ENCODE results near the gene KIF23. TPM values are rescaled to one million over a fixed set of nuclear protein-coding genes. Genes with fewer than 3 reads are reported as not detected.

The KIF23 gene
- total RNA-seq, 4 donors from 2014 or later: 0.47 to 0.81 TPM; not detected in 2

- no peak for TF ChIP-seq POLR2A (IDR thresholded peaks at IDR 0.05)
- TF ChIP-seq, protein P1, sequence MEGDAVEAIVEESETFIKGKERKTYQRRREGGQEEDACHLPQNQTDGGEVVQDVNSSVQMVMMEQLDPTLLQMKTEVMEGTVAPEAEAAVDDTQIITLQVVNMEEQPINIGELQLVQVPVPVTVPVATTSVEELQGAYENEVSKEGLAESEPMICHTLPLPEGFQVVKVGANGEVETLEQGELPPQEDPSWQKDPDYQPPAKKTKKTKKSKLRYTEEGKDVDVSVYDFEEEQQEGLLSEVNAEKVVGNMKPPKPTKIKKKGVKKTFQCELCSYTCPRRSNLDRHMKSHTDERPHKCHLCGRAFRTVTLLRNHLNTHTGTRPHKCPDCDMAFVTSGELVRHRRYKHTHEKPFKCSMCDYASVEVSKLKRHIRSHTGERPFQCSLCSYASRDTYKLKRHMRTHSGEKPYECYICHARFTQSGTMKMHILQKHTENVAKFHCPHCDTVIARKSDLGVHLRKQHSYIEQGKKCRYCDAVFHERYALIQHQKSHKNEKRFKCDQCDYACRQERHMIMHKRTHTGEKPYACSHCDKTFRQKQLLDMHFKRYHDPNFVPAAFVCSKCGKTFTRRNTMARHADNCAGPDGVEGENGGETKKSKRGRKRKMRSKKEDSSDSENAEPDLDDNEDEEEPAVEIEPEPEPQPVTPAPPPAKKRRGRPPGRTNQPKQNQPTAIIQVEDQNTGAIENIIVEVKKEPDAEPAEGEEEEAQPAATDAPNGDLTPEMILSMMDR (IDR thresholded peaks at IDR 0.05 in 4 of 5, conservative IDR thresholded peaks at IDR 0.05 in 1 of 5): no peak
- Histone ChIP-seq H3K9me3 (no peaks in the 10 kb centered on the region), H3K4me1 (peaks cover 35 to 37% of the 10 kb centered on the region in 2 donors), H3K27ac (peak overlapping the region; percentile 96 to 99 (median 97)), H3K4me3 (peak overlapping the region; percentile 73 to 97 (median 88)), H3K27me3 (no peaks in the 10 kb centered on the region), H3K36me3 (peaks cover 0 to 34% of the 10 kb centered on the region in 2 donors)
- no peak for DNase-seq
- intact Hi-C loops (cut with DNase I; ENCODE audit: low total_unique reads): loop anchor here (1.0 to 10.0 kb wide), 5 partner anchors 10 to 1177 kb away; partner anchors contain the start of genes FEM1B and GLCE
- in situ Hi-C loops (cut with MboI; ENCODE audit: low sequenced_read_pairs in 4 of 4): no loop called here
- ATAC-seq: peak; percentile 33 to 43
Observed at GRCh38 chr15:69451951-69452691, 38.0 kb downstream of the KIF23 start.

GRCh38 chr15:69452692-69453521, 38.8 kb downstream of the KIF23 start, which contains the start of gene RPLP1:
RPLP1 (plus strand) TSS chr15:69452818; CDS start chr15:69452949, 131 bp downstream.
- TF ChIP-seq, protein P1 (IDR thresholded peaks at IDR 0.05 in 4 of 5, conservative IDR thresholded peaks at IDR 0.05 in 1 of 5): peak in 1 of 5 experiments; percentile 12
- TF ChIP-seq POLR2A (IDR thresholded peaks at IDR 0.05): peak; percentile 97 to 99
- H3K4me1 ChIP-seq: peaks cover 41 to 43% of the 10 kb centered on the region in 2 donors
- in situ Hi-C loops (cut with MboI; ENCODE audit: low sequenced_read_pairs in 4 of 4) (no loop called here), intact Hi-C loops (cut with DNase I; ENCODE audit: low total_unique reads) (loop anchor here (1.0 to 10.0 kb wide), 5 partner anchors 9 to 1178 kb away; partner anchors contain the start of genes FEM1B and GLCE)
- peak; percentile 80 to 84 for ATAC-seq
- no peaks in the 10 kb centered on the region for H3K27me3 ChIP-seq
- H3K36me3 ChIP-seq: peaks cover 0 to 36% of the 10 kb centered on the region in 2 donors
- peak; percentile 95 to 97 for DNase-seq
- H3K27ac ChIP-seq: peak within 1 kb of the TSS; percentile 96 to 99 (median 97)
- no peaks in the 10 kb centered on the region for H3K9me3 ChIP-seq
- H3K4me3 ChIP-seq: peak within 1 kb of the TSS; percentile 73 to 97 (median 88)

GRCh38 chr15:69454953-69455352, 40.8 kb downstream of the KIF23 start:
- TF ChIP-seq, protein P1 (IDR thresholded peaks at IDR 0.05 in 4 of 5, conservative IDR thresholded peaks at IDR 0.05 in 1 of 5): no peak
- TF ChIP-seq POLR2A (IDR thresholded peaks at IDR 0.05): no peak
- H3K27me3 ChIP-seq: no peaks in the 10 kb centered on the region
- H3K4me3 ChIP-seq: peak overlapping the region; percentile 73 to 97 (median 88)
- intact Hi-C loops (cut with DNase I; ENCODE audit: low total_unique reads) (loop anchor here (5.0 to 10.0 kb wide), 4 partner anchors 337 to 1180 kb away; partner anchors contain the start of gene FEM1B), in situ Hi-C loops (cut with MboI; ENCODE audit: low sequenced_read_pairs in 4 of 4) (no loop called here)
- H3K4me1 ChIP-seq: peaks cover 43 to 45% of the 10 kb centered on the region in 2 donors
- H3K27ac ChIP-seq: peak overlapping the region; percentile 96 to 99 (median 97)
- H3K36me3 ChIP-seq: peaks cover 0 to 36% of the 10 kb centered on the region in 2 donors
- ATAC-seq (no peak), DNase-seq (no peak)
- H3K9me3 ChIP-seq: no peaks in the 10 kb centered on the region

DNA sequence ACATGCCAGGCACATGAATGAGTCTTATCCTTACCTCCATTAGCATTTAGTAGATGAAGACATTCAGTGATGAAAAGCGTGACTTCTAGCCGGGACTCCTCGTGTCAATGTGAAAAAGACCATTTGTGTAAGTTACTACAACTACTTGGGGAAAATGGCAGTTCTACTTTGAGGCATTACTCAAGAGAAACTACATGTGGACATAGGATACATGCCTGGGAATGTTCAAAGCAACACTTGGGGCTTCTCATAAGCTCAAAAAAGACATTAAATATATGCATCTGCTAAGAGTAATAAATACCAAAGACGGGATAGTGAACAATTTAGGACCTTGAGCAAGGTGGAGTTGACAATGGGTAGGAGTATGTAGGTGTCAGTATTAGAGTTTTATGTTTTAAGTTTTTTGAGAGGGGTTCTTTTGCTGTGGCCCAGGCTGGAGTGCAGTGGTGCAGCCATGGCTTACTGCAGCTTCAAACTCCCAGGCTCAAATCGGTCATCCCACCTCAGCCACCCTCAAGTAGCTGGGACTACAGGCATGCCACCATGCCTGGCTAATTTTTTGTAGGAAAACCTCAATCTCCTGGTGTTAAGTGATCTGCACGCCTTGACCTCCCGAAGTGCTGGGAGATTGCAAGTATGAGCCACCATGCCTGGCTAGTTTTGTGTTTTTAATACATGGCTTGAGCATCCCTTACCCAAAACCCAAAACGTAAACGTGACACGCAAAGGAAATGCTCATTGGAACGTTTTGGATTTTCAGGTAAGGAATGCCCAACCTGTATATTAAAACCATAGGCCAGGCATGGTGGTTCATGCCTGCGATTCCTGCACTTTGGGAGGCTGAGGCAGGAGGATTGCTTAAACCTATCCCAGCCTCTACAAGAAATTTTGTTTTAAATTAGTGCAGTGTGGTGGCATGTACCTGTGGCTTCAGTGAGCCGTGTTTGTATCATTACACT, 42.3 kb downstream of the KIF23 start:
- H3K4me1 ChIP-seq: peaks cover 44 to 45% of the 10 kb centered on the region in 2 donors
- ATAC-seq: no peak

More for the DNA sequence above, 42.3 kb downstream of the KIF23 start:
- Histone ChIP-seq H3K9me3 (no peaks in the 10 kb centered on the region), H3K27me3 (no peaks in the 10 kb centered on the region), H3K4me3 (no peak overlapping the region), H3K36me3 (peaks cover 0 to 36% of the 10 kb centered on the region in 2 donors), H3K27ac (peak overlapping the region; percentile 96 to 99 (median 97))
- in situ Hi-C loops (cut with MboI; ENCODE audit: low sequenced_read_pairs in 4 of 4): no loop called here
- intact Hi-C loops (cut with DNase I; ENCODE audit: low total_unique reads): loop anchor here (5.0 to 10.0 kb wide), 2 partner anchors 741 to 1182 kb away; partner anchors contain the start of gene FEM1B
- no peak for DNase-seq
- TF ChIP-seq, protein P1 (IDR thresholded peaks at IDR 0.05 in 4 of 5, conservative IDR thresholded peaks at IDR 0.05 in 1 of 5): no peak
- no peak for TF ChIP-seq POLR2A (IDR thresholded peaks at IDR 0.05)

Data from gastrocnemius medialis (tissue), 4 donors.